GM19324 (cell line): ENCODE data around the gene PLXNA4.
"Not testable (repeated sequence)": the region's sequence is repeated elsewhere in the genome, so short reads cannot be mapped to it uniquely, and the experiment has no call there.

Experiments
- ATAC-seq: cut with Tn5 transposase; IDR thresholded peaks from one replicate; pipeline ENCODE4 v1.9.1; 2021; ENCODE audit warnings: mild to moderate bottlenecking, moderate library complexity; ENCODE audit not compliant: unreplicated experiment, low FRiP score

PLXNA4 gene

DNA sequence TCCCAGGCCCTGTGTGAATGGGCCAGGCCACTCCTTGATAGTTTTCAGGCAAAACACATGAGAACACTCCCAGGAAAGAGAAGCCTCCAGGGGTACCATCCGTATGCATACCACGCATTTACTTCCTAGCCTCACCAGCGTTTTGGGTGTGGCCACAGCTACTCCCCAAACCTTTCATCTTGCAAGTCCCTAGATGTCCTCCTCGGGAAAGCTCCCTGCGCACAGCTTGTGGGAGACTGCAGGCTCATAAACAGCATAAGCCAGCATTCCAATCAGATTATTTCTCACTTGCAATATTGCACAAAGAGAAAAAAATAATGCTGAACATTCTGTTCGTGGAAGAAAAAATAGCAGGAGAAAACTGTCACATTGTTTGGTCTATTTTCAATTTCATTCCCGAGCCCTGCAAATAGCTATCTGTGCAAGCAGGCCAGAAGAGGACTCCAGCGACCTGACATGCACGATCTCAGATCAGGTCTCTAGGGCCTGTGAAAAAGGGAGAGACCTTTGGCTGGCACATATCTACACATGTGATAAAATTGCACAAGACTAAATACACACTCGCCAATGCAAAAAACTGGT lies 175.6 kb downstream of the PLXNA4 start:
- no peak for ATAC-seq

DNA sequence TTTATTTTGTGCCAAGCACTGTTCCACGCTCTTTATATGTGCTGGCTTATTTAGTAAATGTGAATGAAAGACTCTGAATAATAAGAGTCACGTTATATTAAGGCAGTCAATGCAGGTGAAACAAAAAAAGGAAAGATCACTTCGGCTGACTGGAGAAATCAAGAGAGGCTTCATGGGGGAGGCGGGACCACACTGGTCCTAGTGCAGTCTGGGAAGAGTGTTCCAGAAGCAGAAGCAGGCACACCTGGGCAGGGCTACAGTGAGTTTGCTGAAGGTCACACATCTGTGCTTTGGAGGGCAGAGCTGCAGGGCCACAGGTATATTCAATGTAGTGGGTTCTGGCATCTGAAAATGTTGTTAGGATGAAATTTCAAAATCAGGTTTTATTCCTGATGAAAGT lies 176.9 kb downstream of the PLXNA4 start:
- ATAC-seq, result no peak

DNA sequence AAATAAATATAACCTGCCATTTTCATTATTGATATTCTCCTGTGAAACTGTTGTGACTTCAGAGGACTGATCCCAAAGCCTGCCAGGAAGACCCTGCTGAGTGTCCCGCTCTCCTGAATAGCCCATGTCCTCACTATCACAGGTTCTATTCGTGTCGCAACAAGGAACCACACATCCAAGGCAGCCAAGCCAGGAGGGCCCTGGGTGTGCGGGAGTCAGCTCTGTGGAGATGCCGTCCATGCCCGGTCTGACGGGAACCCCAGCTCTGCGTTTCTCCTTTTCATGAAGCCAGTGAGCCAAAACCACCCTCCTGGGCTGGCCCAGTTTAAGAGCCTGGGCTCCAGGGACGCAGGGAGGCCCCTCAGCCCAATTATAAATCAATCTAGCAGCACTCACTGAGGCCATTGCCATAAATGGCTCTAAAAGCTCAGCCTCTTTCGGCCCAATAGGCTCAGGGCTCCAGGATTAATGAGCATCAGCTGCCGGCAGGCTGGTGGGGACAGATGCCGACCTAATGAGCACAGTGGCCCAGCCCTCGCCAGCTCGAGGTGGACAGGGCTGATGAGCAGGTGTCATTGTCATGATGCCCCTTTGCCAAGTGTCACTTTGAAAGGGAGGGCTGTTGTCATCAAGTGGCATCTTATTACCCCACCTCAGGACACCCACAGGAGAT lies 177.9 kb downstream of the PLXNA4 start:
- ATAC-seq, result no peak

DNA sequence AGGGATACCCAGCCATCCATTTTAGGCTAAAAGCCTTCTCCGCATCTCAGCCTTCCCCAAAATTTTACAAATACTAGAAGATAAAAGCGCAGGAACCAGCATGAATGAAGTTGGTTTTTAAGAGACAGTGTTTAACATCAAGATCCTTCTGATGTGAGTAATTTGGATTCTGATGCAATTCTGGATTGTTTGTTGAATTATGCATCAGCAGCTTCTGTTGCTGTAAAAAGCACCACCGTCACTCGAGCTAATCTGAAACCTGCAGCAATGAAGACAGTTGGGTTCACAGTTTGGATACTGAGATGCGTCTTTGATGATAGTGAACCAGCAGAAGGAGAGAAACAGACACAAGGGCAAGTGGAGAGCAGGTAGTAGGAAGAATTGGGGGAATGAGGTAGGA lies 179.2 kb downstream of the PLXNA4 start:
- no peak for ATAC-seq

DNA sequence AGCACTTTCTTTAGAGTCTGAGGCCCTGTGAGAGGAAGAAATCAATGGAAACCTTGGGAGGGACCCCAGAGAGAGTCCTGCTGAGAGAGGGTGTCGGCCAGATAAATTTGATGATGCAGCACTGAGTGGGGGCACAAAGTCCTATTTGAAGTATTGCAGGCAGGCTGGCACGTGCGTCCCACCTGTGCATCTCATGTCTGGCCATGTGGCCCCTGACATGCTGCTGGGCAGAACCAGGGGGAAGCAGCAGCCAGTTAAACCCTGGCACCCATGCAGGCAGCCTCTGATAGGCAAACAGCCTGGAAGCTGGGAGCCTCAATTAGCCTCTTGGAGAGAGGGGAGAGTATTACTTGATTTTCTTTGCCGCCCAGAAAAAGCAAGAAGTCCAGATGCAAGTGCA lies 180.9 kb downstream of the PLXNA4 start:
- ATAC-seq, result no peak

DNA sequence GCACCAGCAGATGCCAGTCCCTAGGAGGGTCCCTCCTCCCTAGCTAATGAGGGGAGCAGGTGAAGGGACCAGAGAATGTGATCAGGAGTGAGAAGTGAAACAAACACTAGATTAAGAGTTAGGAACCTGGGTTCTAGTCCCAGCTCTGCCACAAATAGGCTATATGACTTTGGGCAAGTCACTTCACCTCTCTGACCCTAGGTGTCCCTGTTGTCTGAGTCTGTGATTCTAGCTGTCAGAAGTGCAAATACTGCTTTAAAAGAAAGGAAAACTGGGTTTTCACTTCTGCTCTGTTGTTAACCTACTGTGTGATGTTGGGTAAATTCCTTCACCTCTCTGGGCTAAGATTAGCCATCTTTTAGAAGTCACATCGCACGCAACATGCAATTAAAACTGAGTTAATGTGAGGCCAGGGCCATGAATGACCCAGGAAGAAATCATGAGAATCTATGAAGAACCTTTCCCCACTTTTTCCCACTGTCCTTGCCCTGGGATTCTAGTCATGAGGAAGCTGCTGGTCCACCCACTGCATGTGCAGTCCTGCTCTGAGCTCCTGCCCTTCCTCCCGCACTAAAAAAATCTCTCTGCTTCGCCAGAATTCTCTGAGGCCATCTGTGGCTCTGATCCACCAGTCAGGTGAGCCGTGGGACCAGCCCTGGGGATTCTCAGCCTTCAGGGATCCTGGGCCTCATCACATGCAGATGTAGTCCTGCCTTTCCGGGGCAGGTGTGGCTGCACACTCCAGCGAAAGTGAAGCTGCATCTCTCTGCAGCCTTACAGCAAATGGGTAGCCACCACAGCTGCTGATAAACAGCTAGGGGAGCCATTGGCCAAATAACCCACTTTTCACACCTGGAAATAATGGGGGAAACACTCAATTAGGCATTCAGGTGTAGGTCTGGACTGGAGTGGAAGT lies 181.7 kb downstream of the PLXNA4 start:
- no peak for ATAC-seq

DNA sequence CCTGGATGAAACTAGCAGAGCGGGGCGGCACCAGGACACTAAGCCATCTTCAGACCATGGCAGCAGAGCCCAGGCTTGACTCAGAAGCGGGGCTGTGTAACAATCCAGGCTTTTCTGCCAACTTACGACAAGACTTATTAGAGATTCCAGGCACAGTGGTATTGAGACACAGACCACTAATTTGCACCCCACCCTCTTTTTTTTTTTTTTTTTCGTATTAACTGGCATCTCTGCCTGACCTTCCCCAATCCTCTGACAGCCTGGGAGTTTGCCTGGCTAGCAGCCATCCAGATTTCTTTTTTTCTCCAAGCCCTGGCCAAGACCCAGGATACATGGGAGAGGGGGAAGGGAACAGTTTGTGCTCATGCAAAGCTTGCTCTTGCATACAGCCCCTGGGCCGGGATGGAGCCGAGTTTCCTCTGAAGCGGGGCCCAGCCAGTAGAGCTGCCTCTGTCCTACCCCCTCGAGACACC lies 182.4 kb downstream of the PLXNA4 start:
- ATAC-seq, result no peak

DNA sequence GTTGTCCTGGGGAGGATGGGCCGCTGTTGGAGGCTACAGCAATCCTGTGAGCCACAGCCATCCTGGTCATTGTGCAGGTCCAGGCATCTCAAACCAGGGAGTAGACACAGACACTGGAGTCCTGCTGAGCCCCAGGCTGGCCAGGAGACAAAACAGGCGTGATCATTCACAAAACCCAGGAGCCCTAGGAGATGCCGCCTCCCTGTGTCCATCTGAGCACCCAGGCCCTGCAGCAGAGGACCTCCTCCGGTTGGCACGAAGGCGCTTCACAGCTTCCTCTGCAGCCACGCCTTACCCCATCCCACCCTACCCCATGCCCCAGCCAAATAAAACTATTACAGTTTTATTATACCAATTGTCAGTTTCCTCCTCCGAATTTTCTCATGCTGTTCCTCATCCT lies 183.6 kb downstream of the PLXNA4 start:
- no peak for ATAC-seq

DNA sequence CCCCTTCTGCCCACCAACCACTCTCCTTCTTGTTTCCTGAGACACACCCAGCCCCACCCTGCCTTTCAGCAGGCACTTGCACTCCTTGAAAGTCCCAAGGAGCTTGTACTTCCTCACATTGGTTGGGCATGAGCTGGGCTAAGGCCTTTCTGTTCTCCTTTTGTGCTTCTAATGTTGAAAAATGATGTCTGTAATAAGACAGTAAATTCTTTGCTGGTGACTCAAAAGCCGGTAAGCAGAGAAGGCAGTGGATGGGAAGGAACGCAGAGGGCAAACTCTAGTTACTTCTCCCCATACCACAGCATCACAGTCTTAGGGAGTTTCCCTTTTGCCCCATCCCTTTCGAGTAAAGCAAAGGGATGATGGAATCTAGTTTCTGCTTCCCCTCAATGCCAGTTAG lies 185.6 kb downstream of the PLXNA4 start:
- ATAC-seq, result no peak

DNA sequence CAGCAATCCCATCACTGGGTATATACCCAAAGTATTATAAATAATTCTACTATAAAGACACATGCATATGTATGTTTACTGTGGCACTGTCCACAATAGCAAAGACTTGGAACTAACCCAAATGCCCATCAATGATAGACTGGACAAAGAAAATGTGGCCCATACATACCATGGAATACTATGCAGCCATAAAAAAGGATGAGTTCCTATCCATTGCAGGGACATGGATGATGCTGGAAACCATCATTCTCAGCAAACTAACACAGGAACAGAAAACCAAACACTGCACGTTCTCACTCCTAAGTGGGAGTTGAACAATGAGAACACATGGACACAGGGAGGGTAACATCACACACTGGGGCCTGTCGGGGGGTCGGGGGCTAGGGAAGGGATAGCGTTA lies 186.2 kb downstream of the PLXNA4 start:
- not testable (repeated sequence) for ATAC-seq

DNA sequence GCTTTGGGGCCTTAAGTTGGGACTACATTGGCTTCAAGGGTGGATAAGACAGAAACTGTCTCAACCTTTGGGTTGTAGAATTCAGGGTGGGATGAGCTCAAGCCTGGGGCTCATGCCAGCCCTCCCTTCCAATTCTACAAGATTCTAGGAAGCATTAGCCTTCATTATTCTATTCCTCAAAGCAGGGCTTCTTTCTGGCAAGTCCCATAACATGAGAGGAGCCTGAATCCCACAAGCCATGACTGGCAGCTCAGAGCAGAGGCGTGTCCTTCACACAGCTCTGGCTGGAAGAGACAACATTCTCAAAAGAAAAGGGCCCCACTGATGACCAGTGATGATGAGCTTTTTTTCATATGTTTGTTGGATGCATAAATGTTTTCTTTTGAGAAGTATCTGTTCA lies 187.6 kb downstream of the PLXNA4 start:
- no peak for ATAC-seq

DNA sequence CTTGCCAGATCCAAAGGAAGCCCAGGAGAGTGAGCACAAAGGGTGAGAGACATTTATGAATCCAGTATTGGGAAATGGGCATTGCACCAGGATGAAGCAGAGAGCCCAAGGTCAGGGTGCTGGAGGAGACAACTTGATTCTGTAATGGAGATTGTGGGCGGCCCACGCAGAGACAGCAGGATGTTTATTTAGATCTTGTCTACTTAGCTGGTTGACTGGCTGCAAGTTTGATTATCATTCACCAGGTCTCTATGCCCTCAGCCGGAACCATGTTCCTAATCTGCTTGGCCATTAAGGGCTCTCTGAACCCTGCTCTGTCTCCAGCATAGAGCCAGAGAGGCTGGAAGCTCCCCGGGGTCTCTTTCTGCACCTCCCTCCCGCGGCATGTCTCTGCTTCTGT lies 188.7 kb downstream of the PLXNA4 start:
- ATAC-seq, result no peak

DNA sequence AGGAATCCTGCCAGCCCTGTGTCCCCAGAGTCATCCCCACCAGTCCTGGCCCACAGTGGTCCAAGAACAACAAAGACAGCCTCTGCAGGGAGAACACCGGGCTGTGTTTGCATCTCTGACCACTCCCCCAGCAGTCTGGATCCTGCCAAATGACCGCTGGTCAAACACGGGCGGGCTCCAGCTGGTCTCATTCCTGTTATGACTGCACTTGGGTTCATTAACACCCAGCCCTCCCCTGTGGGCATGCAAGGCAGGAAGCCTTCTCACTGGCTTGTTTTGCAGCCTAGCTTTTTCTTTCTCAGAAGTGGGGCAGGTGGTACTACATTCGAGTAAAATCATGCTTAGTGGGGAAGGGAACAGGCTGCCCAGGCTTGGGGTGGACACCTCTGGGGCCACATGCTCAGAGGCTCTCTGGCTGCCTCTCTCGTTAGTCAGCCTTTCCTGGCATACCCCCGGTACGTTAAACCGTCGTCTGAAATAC lies 190.0 kb downstream of the PLXNA4 start:
- ATAC-seq, result no peak

DNA sequence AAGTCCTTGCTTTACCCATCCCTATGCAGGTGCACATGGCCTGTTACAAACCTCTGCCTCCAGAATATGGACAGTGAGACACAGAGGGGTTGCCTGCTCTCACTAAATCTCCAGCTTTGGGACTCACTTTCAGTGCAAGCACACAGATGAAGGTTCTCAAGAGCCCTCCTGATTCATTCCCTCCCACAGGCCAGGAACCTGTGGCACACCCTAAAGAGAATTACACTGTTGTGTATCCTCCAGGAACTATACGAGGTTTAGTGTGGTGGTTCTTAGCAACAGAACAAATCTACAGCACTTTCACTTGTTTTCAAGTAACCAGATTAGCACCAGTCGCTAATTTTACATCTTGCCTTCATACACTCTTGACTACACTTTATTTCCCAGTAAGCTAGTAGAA lies 192.3 kb downstream of the PLXNA4 start:
- no peak for ATAC-seq

DNA sequence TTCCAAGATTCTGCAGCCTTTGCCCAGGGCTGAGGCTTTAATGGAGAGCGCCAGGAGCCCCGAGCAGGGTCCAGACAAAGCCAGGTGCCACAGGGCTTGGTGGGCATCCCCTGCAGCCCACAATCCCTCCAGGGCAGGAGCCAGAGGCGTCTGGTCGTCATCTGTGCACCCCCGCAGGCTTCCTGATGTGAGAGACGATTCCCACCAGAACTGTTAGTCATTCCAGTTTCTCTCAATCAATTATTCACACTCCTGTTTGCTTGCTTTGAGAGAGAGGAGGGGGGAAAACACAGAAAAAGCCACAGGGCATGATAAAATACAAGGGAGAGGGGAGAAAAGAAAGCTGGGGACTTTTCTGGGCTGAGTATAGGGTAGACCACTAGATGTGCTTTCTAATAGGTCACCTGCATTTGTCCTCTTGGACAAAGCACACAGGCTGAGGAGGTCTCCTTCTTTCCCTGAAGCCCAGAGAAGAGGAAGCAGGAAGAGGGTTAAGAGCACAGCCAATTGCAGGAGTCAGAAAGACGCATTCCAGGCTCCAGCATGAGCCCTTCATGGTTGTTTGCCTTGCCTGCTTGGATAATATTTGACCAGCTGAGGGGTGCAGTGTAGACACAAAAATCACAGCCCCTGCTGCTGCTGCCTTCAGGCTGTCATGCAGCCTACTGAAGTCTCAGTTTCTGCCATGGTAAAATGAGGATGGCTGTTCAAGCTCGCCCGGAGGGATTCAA lies 194.4 kb downstream of the PLXNA4 start:
- no peak for ATAC-seq

DNA sequence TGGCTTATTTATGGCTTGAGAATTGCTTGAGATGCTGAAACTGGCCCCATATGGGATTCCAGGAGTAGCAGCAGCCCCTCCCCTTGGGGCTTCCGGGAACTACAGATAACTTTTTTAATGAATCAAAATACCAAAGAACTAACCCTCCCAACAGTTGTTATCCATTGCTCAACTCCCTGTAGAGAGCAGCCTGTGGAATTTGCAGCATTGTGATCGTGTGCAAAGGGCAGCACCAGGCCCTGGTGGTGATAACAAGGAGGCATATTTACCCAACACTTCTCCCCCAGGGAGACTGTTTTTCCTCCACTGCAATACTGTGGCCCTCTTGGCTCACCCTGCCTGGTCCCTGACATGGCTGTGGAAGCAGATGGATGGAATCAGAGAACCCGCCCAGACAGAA lies 196.2 kb downstream of the PLXNA4 start:
- no peak for ATAC-seq

DNA sequence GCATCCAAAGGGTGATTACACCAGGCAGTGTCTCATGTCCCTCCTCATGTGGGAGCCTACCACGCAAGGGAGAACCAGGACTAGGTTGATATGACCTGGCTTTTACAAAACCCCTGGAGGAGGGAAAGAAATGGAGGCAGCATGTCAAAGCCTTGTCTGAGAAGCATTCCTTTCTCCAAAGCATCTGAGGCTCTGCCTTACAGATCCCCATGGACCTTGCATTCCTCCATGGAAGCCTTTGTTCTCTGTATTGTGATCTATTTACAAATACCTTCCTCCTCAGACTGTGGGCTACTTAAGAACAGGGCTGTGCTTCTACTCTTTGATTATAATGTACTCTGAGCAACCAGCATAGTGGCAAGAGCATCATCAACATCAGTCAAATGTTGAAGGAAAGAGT lies 197.0 kb downstream of the PLXNA4 start:
- ATAC-seq, result no peak

DNA sequence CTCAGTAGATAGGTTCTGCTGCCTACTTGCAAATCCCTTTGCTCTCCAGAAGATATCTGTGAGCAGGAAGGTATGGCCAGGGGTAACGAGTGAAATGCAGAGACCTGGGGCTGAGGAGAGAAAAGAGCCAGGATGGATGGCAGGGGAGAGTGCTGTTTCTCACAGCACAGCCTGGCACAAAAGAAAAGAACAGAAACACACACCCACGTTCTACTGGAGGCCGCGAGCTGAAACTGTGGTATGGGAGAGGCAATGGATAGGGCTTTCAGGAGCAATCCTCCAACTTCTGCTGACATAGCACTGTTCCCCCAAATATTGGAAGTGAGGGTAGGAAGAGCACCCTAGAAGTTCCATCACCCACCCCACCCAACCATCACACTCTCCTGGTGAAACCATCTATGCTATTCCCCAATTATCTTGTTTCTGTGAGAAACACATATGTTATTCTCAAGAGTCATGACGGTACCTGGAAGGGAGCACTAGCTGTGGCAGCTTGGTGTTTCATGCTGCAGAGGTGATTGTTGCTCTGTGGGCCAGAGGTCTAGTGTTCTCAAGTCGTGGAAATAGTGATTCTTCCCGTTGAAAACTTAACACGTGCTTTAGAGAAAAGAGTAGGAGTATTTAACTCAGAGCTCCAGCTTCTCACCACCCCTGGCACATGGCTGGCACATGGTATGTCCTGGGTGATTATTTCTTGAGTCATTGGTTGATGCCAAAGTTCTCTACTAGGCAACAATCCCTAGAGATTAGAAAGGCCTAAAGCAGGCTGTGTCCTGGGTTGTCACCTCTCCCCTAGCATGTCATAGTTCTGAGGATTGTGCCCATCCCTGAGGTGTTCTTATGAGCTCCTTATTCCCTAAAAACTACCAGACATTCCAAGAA lies 198.3 kb downstream of the PLXNA4 start:
- ATAC-seq, result no peak

DNA sequence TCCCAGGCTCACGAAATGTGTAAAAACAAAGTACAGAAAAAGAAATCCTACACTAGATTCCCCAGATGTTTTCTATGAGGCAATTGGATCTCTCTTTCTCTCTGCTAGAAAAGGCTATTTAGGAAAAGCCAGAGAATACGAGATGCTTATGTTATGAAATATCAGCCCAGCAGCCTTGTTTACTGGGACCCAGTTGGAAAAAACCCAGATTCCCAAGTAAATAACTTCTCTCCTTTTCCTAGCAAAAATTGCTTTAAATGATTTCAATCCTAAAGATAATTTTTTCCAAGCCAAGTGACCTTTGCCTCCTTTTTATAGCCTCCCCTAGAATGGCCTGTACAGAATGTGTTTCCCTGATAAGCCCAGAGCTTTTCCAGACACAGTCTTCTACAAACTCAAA lies 199.3 kb downstream of the PLXNA4 start:
- no peak for ATAC-seq
